GM21515 (cell line): Measurements from ENCODE around the gene EPHB2.

Experiments used
- ATAC-seq: cut with Tn5 transposase; IDR thresholded peaks from one replicate; pipeline ENCODE4 v1.9.1; 2021; ENCODE audit not compliant: unreplicated experiment

Gene EPHB2

DNA sequence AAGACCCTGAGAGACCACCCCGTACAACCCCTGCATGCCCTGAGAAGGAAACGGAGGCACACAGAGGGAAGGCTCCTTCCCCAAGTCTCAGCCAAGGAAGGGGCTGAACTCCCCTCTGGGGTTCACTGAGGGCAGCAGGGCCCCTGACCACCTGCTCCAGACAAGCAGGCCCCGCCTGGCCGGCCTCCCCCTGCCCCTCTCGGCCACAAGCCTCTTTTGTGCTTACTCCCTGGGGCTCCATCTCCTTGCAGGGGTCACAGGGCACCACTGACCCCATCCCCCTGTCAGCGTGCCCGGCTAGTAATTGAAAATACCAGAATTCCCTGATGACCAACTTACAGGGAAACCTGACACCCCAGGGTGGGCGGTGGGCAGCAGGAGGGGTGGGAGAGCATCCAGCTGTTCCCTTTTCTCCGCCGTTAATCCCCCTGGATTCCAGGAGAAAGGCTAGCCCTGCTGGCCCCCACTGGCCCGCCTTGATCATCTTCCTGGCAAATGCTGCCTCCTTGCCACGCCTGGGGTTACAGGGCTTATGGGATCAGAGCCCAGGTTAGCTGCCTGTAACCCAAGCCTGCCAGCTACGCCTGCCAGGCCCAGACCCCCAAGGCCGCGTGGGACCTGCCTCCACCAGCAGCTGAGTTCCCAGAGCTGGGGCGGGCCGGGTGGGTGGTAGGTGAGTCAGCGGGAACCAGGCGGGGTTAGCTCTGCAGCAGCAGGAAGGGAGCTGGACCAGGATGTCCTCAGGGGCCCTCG is 165.9 kb downstream of the EPHB2 start:
- no peak for ATAC-seq

- ATAC-seq: no peak
Measured at GRCh38 chr1:22877112-22877915, 166.7 kb downstream of the EPHB2 start.

GRCh38 chr1:22877980-22878379 is 167.3 kb downstream of the EPHB2 start:
- no peak for ATAC-seq

DNA sequence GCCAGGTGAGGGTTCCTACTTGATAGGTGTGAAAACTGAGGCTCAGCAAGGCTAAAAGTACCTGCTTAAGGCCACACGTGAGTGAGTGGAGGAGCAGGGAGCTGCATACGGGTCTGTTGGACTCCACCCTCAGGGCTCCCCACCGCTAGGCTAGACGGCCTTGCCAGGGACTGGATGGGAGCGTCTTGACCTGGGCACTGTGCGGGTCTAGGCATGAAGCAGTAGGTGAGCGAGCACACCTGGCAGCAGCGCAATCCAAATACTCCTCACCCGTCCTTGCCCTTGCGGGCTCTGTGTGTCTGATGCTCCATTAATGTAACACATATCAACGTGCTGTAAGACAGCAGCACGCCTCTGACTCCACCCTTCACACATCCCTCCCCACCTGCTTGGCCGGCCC is 168.0 kb downstream of the EPHB2 start:
- no peak for ATAC-seq

DNA sequence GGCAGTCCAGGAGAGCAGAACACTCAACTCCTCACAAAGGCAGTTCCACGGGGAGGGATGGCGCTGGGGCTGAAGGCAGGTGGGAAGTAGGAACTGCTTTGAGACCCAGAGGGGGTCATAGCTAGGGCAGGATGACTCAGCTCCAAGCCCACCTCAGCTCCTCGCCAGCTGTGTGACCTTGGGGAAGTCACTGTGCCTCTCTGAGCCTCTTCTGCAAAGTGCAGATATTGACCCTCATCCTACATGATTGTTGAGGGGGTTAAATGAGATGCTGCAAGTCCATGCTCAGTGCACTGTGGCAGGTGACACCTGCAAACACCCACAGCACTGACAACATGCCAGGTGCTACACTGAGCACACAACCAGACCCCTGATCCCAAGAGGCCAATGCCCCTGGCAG is 168.8 kb downstream of the EPHB2 start:
- ATAC-seq: no peak

- no peak for ATAC-seq
Measured at GRCh38 chr1:22880174-22880601, 169.5 kb downstream of the EPHB2 start.

- ATAC-seq: no peak
Measured at GRCh38 chr1:22883406-22883805, 172.8 kb downstream of the EPHB2 start.

GRCh38 chr1:22884806-22885530 is 174.3 kb downstream of the EPHB2 start:
- ATAC-seq: no peak

GRCh38 chr1:22886211-22886610 is 175.6 kb downstream of the EPHB2 start:
- no peak for ATAC-seq

DNA sequence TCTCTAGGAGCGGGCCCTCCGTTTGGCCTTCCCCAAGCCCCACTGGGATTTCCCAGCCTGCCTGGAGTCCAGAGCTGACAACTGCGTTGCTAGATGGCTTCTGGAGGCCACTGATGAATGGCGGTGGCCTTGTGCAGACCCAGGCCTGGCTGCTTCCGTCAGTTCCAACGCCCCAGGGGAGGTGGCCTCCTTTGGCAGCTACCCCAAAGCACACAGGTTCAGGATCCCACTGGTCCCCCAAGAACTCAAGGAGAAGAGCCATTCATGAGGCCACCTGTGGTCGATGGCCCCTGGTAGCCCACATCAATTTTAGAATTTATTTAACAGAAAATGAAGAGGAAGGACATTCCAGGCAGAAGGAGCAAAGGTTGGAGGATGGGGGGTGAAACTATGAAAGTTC is 176.9 kb downstream of the EPHB2 start:
- no peak for ATAC-seq

DNA sequence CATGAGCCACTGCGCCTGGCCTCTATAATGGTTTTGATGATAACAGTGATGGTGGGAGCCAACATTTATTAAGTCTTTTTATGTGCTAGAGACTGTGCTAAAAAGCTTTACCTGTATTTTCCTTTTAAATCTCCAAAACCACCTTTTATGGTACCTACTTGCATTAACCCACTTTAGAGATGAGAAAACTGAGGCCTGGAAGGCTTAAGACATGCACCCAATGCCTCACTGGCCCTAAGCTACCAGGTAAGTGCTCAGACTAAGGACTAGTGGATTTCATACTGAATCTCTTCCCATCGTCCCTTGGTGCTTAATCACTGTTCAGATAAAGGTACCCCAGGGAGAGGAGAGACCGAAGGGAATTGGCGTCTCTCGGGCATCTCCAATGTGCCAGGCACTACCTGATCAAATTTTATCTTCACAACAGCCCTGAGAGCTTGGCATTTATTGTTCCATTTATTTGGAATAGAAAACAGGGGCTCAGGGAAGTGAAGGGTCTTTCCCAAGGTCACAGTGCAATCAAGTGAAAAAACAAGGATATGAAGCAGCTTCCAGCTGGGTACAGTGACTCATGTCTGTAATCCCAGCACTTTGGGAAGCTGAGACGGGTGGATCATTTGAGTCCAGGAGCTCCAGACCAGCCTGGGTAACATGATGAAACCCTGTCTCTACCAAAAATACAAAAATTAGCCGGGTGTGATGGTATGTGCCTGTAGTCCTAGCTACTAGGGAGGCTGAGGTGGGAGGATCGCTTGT is 177.9 kb downstream of the EPHB2 start:
- no peak for ATAC-seq

GRCh38 chr1:22889213-22889827 is 178.7 kb downstream of the EPHB2 start:
- no peak for ATAC-seq

DNA sequence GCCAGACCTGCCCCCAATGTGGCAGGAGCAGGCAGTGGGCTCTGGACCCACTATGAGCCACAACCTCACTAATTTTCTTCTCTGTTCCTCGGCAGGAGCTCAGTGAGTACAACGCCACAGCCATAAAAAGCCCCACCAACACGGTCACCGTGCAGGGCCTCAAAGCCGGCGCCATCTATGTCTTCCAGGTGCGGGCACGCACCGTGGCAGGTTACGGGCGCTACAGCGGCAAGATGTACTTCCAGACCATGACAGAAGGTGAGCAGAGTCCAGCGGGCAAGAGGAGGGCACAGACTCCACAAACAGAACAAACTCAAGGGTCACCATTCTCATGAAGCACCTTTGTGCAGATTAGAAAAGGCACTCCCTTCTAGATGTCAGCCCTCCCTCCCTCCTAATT is 182.2 kb downstream of the EPHB2 start:
- ATAC-seq: no peak

GRCh38 chr1:22893292-22893691 is 182.7 kb downstream of the EPHB2 start:
- ATAC-seq: no peak

DNA sequence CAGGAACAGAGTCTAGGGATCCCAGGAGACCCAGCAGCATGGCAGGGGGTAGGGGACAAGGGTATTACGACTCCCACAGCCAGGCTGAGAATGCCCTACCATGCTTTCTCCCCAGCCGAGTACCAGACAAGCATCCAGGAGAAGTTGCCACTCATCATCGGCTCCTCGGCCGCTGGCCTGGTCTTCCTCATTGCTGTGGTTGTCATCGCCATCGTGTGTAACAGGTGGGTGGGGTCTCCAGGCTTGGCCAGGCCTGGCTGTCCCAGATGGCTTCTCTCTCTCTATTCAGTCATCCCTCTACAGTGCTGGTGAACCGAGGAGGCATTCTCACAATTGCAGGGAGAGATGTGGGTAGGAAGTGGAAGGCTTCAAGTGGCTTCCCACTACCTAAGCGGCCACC is 184.7 kb downstream of the EPHB2 start:
- no peak for ATAC-seq

DNA sequence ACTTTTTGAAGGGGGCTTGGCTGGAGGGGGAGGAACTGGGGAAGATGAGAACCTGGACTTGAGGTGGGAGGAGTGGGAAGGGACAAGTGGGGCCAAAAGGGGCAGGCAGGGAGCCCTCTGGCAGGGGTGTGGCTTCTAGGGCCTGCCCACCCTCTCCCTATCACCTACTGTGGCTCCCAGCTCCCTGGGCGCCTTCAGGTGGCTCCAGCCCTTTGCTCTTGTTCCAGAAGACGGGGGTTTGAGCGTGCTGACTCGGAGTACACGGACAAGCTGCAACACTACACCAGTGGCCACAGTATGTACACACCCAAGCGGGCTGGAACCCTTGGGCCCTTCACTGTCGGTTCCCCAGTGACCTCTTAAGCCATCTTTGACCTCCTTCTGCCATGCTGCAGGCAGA is 185.5 kb downstream of the EPHB2 start:
- ATAC-seq: no peak

DNA sequence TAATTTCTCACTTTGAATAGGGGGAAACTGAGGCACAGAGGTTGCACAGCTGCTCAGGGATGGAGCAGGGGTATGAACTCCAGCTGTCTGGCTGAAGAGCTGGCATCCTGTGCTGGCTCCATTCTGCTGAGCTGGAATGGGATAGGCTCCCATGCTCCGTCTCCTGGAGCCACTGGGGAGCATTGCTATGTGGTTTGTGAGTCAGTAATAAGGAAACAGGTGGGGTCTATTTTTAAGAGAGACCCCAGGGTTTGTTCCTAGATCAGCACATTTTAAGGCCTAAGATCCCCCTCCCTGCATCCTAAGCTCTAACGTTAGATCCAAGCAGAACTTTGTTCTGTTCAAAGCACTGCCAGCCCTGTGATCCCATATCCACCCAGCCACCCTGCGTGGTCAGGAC is 189.8 kb downstream of the EPHB2 start:
- ATAC-seq: no peak

DNA sequence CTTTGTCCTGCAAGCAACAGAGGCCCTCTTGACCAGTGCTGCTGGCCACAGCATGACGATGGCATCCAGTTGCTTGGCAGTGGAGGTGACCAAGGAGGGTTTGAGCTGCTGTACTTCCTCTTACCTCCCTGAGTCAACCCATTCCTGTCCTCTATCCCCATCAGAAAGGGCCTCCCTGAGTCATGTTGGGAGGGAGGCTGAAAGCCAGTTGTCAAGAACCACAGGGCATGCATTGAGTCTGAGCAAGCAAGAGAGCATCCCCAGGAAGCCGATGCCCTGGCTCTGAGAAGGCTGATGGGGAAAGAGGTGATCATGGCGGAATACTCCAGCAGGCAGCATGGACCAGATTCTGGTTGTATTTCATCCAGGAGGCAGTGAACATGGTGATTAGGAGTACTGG is 192.5 kb downstream of the EPHB2 start:
- ATAC-seq: no peak

- ATAC-seq: no peak
Measured at GRCh38 chr1:22906968-22907367, 196.3 kb downstream of the EPHB2 start.

GRCh38 chr1:22907528-22907927 is 196.9 kb downstream of the EPHB2 start:
- ATAC-seq: no peak
